Neutrophil (primary cell): Measurements from ENCODE around the gene ILK.

Experiments
- H3K27ac ChIP-seq: fragments of 200-600 bp; sonication (generic); 2 replicates; pipeline ENCODE4 v1.5.1; 2016; ENCODE audit warnings: mild to moderate bottlenecking, moderate library complexity
- H3K27me3 ChIP-seq: fragments of 200-600 bp; sonication (generic); 2 replicates; pipeline ENCODE4 v1.6.0; 2016; ENCODE audit warnings: mild to moderate bottlenecking
- H3K36me3 ChIP-seq: fragments of 200-600 bp; sonication (generic); 2 replicates; pipeline ENCODE4 v1.5.1; 2017
- H3K4me1 ChIP-seq, 2 experiments: fragments of 200-600 bp in 1 of 2; sonication (generic) in 1 of 2; 1 replicate in 1 of 2; 2 replicates in 1 of 2; pipeline versions ENCODE4 v1.5.1 to v1.6.1; 2013 to 2016; ENCODE audit warnings: low read depth in 1 of 2, low read length in 1 of 2, mild to moderate bottlenecking in 1 of 2, moderate library complexity in 1 of 2; ENCODE audit not compliant: control insufficient read depth in 1 of 2, insufficient read depth in 1 of 2
- H3K4me3 ChIP-seq, 2 experiments: fragments of 200-600 bp in 1 of 2; sonication (generic) in 1 of 2; 1 replicate in 1 of 2; 2 replicates in 1 of 2; pipeline ENCODE4 v1.5.1; 2013 to 2016; ENCODE audit warnings: low read depth in 1 of 2, low read length in 1 of 2, mild to moderate bottlenecking in 1 of 2, moderate library complexity in 1 of 2
- H3K9me3 ChIP-seq: fragments of 200-600 bp; sonication (generic); 2 replicates; pipeline ENCODE4 v1.5.1; 2016
- CTCF ChIP-seq: fragments of 200-600 bp; sonication (generic); IDR thresholded peaks from 2 replicates; pipeline ENCODE4 v1.5.1; 2016; ENCODE audit warnings: antibody characterized with exemption

ILK gene

GRCh38 chr11:6620636-6621035, 17.1 kb downstream of the ILK start:
- no peak for TF ChIP-seq CTCF
- H3K27ac ChIP-seq, result no peak overlapping the region
- peaks cover 31 to 35% of the 10 kb centered on the region in 2 experiments for H3K4me1 ChIP-seq
- H3K4me3 ChIP-seq, result no peak overlapping the region
- peaks cover 11% of the 10 kb centered on the region for H3K36me3 ChIP-seq
- no peaks in the 10 kb centered on the region for H3K27me3 ChIP-seq
- no peaks in the 10 kb centered on the region for H3K9me3 ChIP-seq

GRCh38 chr11:6621711-6622211, 18.2 kb downstream of the ILK start:
- Histone ChIP-seq H3K27me3 (no peaks in the 10 kb centered on the region), H3K27ac (no peak overlapping the region), H3K4me1 (peaks cover 27 to 29% of the 10 kb centered on the region in 2 experiments), H3K4me3 (no peak overlapping the region), H3K9me3 (no peaks in the 10 kb centered on the region), H3K36me3 (peaks cover under 1% of the 10 kb centered on the region)
- no peak for TF ChIP-seq CTCF

GRCh38 chr11:6622261-6623171, 18.9 kb downstream of the ILK start:
- Histone ChIP-seq H3K4me1 (peaks cover 19 to 21% of the 10 kb centered on the region in 2 experiments), H3K27me3 (no peaks in the 10 kb centered on the region), H3K9me3 (no peaks in the 10 kb centered on the region), H3K27ac (no peak overlapping the region), H3K36me3 (no peaks in the 10 kb centered on the region), H3K4me3 (no peak overlapping the region)
- no peak for TF ChIP-seq CTCF

GRCh38 chr11:6623391-6624363, 20.1 kb downstream of the ILK start:
- TF ChIP-seq CTCF, result no peak
- Histone ChIP-seq H3K9me3 (no peaks in the 10 kb centered on the region), H3K36me3 (no peaks in the 10 kb centered on the region), H3K27ac (no peak overlapping the region), H3K27me3 (no peaks in the 10 kb centered on the region), H3K4me3 (no peak overlapping the region), H3K4me1 (peaks cover 8 to 10% of the 10 kb centered on the region in 2 experiments)

GRCh38 chr11:6625156-6625831, 21.7 kb downstream of the ILK start:
- Histone ChIP-seq H3K27ac (no peak overlapping the region), H3K27me3 (no peaks in the 10 kb centered on the region), H3K36me3 (no peaks in the 10 kb centered on the region), H3K4me3 (no peak overlapping the region), H3K4me1 (no peaks in the 10 kb centered on the region), H3K9me3 (no peaks in the 10 kb centered on the region)
- no peak for TF ChIP-seq CTCF
